Aorta (tissue), 5 donors: Measurements from ENCODE around the gene NDUFA8. TPM values are rescaled to one million over a fixed set of nuclear protein-coding genes. Genes with fewer than 3 reads are reported as not detected.
"Not testable (repeated sequence)": the region's sequence is repeated elsewhere in the genome, so short reads cannot be mapped to it uniquely, and the experiment has no call there.

Experiments
- ATAC-seq: fragments of 200-7000 bp; cut with Tn5 transposase; one replicate; pipeline ENCODE4 v1.9.1; 2022; ENCODE audit warnings: moderate library complexity; ENCODE audit not compliant: low FRiP score
- DNase-seq, 2 donors: peaks; one replicate each; pipeline ENCODE4 v3.0.0-alpha.2; 2020
- H3K27ac ChIP-seq, 2 donors: one replicate each; pipeline ENCODE4 v1.5.1; 2013; ENCODE audit warnings: low read length in 2 of 2, mild to moderate bottlenecking in 2 of 2, moderate library complexity in 2 of 2, control low read depth in 1 of 2, inconsistent platforms in 1 of 2, low read depth in 1 of 2
- H3K27me3 ChIP-seq, 2 donors: one replicate each; pipeline ENCODE4 v1.6.1; 2013; ENCODE audit warnings: control low read depth in 1 of 2, low read length in 1 of 2, mild to moderate bottlenecking in 1 of 2, moderate library complexity in 1 of 2; ENCODE audit not compliant: insufficient read depth in 2 of 2, control insufficient read depth in 1 of 2
- H3K36me3 ChIP-seq, 2 donors: one replicate each; pipeline ENCODE4 v1.6.1; 2013; ENCODE audit warnings: control low read depth in 1 of 2, low read length in 1 of 2, mild to moderate bottlenecking in 1 of 2; ENCODE audit not compliant: insufficient read depth in 2 of 2, control insufficient read depth in 1 of 2
- H3K4me1 ChIP-seq, 2 donors: one replicate each; pipeline ENCODE4 v1.6.1; 2013; ENCODE audit warnings: low read length in 2 of 2, control low read depth in 1 of 2, mild to moderate bottlenecking in 1 of 2, moderate library complexity in 1 of 2; ENCODE audit not compliant: insufficient read depth in 2 of 2, control insufficient read depth in 1 of 2
- H3K4me3 ChIP-seq, 2 donors: one replicate each; pipeline ENCODE4 v1.5.1; 2013; ENCODE audit warnings: low read length in 2 of 2, control low read depth in 1 of 2, mild to moderate bottlenecking in 1 of 2
- H3K9me3 ChIP-seq: one replicate; pipeline ENCODE4 v1.6.1; 2013; ENCODE audit warnings: mild to moderate bottlenecking, low read length; ENCODE audit not compliant: control insufficient read depth
- WGBS, 2 donors: extraction: QIAGEN DNeasy Blood & Tissue Kit; methylation state at CpG; one replicate each; pipeline ENCODE4 v1.1.7; 2013; 5-methylcytosine and 5-hydroxymethylcytosine counted together
- intact Hi-C, 2 donors: fragments of 100-400 bp; cut with DNase I; formaldehyde crosslinking; loops; one replicate each; pipeline versions ENCODE4 v1.14.2 to v1.15.0; 2022
- polyA plus RNA-seq, 2 donors: library from polyadenylated mRNA; stranded (reverse); fragments of 200-250 nt; gene quantifications; one replicate each; pipeline ENCODE4 v1.2.3, GENCODE V29; 2013
- total RNA-seq, 2 donors: library from RNA; stranded (reverse); fragmentation: NEBNext Ultra II Directional; extraction: Animal tissue kit (Norgen Biotek cat#: 25700); gene quantifications; one replicate each; pipeline ENCODE4 v1.2.1, GENCODE V29; 2021
- donor health status: healthy with polysubstance abuse.
- donor health status: Bipolar disorder and iron deficiency.
- donor health status: DM: no; HTN: no; CAD: no.
- donor health status: DM: no; HTN: no; CAD: no.
- donor health status: DM: yes; HTN: yes; CAD: no.

The NDUFA8 gene
- total and polyA plus RNA-seq, 4 donors, result 25.3 to 65.6 (median 43.0) TPM

- Histone ChIP-seq H3K36me3 (no peaks in the 10 kb centered on the region), H3K27me3 (no peaks in the 10 kb centered on the region), H3K27ac (no peak overlapping the region), H3K4me1 (no peaks in the 10 kb centered on the region), H3K9me3 (no peaks in the 10 kb centered on the region), H3K4me3 (no peak overlapping the region)
- 83% methylated on average over 5 of the region's 5 CpGs for WGBS, 2 donors
- DNase-seq (peak in 1 of 2 donors; percentile 21), ATAC-seq (no peak)
- intact Hi-C loops, result no loop called here
Measured at GRCh38 chr9:122118343-122119165, 41.0 kb downstream of the NDUFA8 start.

GRCh38 chr9:122117241-122117640 lies 42.3 kb downstream of the NDUFA8 start:
- H3K4me1 ChIP-seq, H3K27ac ChIP-seq, ATAC-seq, H3K4me3 ChIP-seq, intact Hi-C loops, H3K9me3 ChIP-seq, H3K36me3 ChIP-seq, H3K27me3 ChIP-seq, DNase-seq: not testable (repeated sequence)
- 78 to 83% methylated on average over 9 of the region's 9 CpGs for WGBS, 2 donors

GRCh38 chr9:122116448-122117173 lies 43.0 kb downstream of the NDUFA8 start:
- Histone ChIP-seq H3K4me3 (no peak overlapping the region), H3K4me1 (no peaks in the 10 kb centered on the region), H3K9me3 (no peaks in the 10 kb centered on the region), H3K27ac (no peak overlapping the region), H3K27me3 (no peaks in the 10 kb centered on the region), H3K36me3 (no peaks in the 10 kb centered on the region)
- DNase-seq (peak in 1 of 2 donors; percentile 47), ATAC-seq (no peak)
- 91 to 93% methylated on average over 10 of the region's 10 CpGs for WGBS, 2 donors
- intact Hi-C loops, result no loop called here

- WGBS, 2 donors, result 75% methylated on average over 4 of the region's 4 CpGs
- intact Hi-C loops, result no loop called here
- DNase-seq, result peak in 1 of 2 donors; percentile 32
- ATAC-seq, result no peak
- H3K4me3 ChIP-seq, result no peak overlapping the region
- H3K27ac ChIP-seq, result no peak overlapping the region
- no peaks in the 10 kb centered on the region for H3K27me3 ChIP-seq
- H3K4me1 ChIP-seq, result no peaks in the 10 kb centered on the region
- H3K9me3 ChIP-seq, result no peaks in the 10 kb centered on the region
- no peaks in the 10 kb centered on the region for H3K36me3 ChIP-seq
Measured at GRCh38 chr9:122116040-122116439, 43.5 kb downstream of the NDUFA8 start.

- WGBS, 2 donors, result 72 to 75% methylated on average over 12 of the region's 12 CpGs
- H3K27ac ChIP-seq, result no peak overlapping the region
- H3K27me3 ChIP-seq, result no peaks in the 10 kb centered on the region
- no peak overlapping the region for H3K4me3 ChIP-seq
- DNase-seq, result peak in 1 of 2 donors; percentile 51
- no peaks in the 10 kb centered on the region for H3K9me3 ChIP-seq
- H3K36me3 ChIP-seq, result no peaks in the 10 kb centered on the region
- ATAC-seq, result no peak
- no peaks in the 10 kb centered on the region for H3K4me1 ChIP-seq
- intact Hi-C loops, result no loop called here
Measured at GRCh38 chr9:122115176-122116035, 44.2 kb downstream of the NDUFA8 start.

- H3K27me3 ChIP-seq, result no peaks in the 10 kb centered on the region
- ATAC-seq (no peak), DNase-seq (no peak)
- WGBS, 2 donors, result 53 to 55% methylated on average over 5 of the region's 5 CpGs
- no peaks in the 10 kb centered on the region for H3K9me3 ChIP-seq
- no peak overlapping the region for H3K4me3 ChIP-seq
- intact Hi-C loops, result no loop called here
- H3K27ac ChIP-seq, result no peak overlapping the region
- no peaks in the 10 kb centered on the region for H3K4me1 ChIP-seq
- no peaks in the 10 kb centered on the region for H3K36me3 ChIP-seq
Measured at GRCh38 chr9:122113574-122113973, 46.0 kb downstream of the NDUFA8 start.

- WGBS, 2 donors, result 89 to 90% methylated on average over 6 of the region's 6 CpGs
- Histone ChIP-seq H3K27me3 (no peaks in the 10 kb centered on the region), H3K4me3 (no peak overlapping the region), H3K27ac (no peak overlapping the region), H3K9me3 (no peaks in the 10 kb centered on the region), H3K36me3 (no peaks in the 10 kb centered on the region), H3K4me1 (no peaks in the 10 kb centered on the region)
- intact Hi-C loops, result no loop called here
- DNase-seq (peak in 1 of 2 donors; percentile 37), ATAC-seq (no peak)
Measured at GRCh38 chr9:122112238-122112637, 47.3 kb downstream of the NDUFA8 start.

GRCh38 chr9:122111413-122112085 lies 48.0 kb downstream of the NDUFA8 start:
- Histone ChIP-seq H3K9me3 (no peaks in the 10 kb centered on the region), H3K4me3 (no peak overlapping the region), H3K27ac (no peak overlapping the region), H3K4me1 (no peaks in the 10 kb centered on the region), H3K27me3 (no peaks in the 10 kb centered on the region), H3K36me3 (no peaks in the 10 kb centered on the region)
- ATAC-seq, result no peak
- 89 to 95% methylated on average over 9 of the region's 9 CpGs for WGBS, 2 donors
- intact Hi-C loops, result no loop called here
- peak in 1 of 2 donors; percentile 63 for DNase-seq
